ENCODE data around the gene SPG21.

Gene SPG21

GRCh38 chr15:64982472-64982871 is 7.2 kb downstream of the SPG21 start:
- TF ChIP-seq, protein P1, sequence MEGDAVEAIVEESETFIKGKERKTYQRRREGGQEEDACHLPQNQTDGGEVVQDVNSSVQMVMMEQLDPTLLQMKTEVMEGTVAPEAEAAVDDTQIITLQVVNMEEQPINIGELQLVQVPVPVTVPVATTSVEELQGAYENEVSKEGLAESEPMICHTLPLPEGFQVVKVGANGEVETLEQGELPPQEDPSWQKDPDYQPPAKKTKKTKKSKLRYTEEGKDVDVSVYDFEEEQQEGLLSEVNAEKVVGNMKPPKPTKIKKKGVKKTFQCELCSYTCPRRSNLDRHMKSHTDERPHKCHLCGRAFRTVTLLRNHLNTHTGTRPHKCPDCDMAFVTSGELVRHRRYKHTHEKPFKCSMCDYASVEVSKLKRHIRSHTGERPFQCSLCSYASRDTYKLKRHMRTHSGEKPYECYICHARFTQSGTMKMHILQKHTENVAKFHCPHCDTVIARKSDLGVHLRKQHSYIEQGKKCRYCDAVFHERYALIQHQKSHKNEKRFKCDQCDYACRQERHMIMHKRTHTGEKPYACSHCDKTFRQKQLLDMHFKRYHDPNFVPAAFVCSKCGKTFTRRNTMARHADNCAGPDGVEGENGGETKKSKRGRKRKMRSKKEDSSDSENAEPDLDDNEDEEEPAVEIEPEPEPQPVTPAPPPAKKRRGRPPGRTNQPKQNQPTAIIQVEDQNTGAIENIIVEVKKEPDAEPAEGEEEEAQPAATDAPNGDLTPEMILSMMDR (conservative IDR thresholded peaks at IDR 0.05; ENCODE audit: control insufficient read depth, insufficient read depth, low read depth, low read length) = no peak
- H3K4me3 ChIP-seq (ENCODE audit: control insufficient read depth, low read depth, low read length) = no peak overlapping the region
- peak; percentile 74 for DNase-seq (ENCODE audit: low read depth)

DNA sequence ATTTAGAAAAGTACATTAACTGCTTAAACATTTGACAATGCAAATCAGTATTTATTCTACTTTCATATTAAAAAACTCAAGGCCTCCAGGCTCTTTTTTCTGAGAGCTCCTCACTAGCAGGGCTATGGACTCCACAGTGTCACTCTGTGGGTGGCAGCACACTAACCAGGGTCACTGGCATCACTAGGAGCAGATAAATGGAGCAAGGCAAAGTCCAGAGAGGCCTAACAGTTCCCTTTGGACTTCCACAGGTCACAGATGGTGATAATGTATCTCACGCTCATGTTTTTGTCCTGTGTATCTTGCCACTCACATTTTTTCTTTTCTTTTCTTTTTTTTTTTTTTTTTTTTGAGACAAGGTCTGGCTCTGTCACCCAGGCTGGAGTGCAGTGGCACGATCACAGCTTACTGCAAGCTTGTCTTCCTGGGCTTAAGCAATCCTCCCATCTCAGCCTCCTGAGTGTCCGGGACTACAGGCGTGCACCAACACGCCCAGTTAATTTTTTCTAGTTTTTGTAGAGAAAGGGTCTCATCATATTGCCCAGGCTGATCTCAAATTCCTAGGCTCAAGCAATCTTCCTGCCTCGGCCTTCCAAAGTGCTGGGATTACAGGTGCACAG is 7.8 kb downstream of the SPG21 start:
- TF ChIP-seq, protein P1 (conservative IDR thresholded peaks at IDR 0.05; ENCODE audit: control insufficient read depth, insufficient read depth, low read depth, low read length) = no peak
- no peak for DNase-seq (ENCODE audit: low read depth)
- no peak overlapping the region for H3K4me3 ChIP-seq (ENCODE audit: control insufficient read depth, low read depth, low read length)

DNA sequence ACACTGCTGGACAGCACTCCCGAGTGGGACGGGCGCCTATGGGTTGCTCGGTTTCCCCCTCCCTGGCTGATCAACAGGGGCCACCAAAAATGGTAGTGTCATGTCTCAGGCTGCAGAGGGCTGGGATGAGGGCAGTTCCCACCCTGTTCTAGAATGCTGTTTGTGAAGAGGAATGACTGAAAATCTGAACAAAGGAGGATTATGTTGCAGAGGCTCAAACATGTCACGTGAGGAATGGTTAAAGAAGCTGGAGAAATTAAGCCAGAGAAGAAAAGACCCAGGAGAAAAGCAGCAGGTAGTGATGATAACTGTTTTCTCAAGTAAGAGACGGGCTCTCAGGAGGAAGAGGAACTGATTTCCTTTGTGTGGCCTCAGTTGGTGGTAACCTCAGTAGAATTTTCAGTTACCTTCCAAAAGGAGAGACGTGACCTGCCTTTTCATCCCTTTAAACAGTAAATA is 10.4 kb downstream of the SPG21 start:
- no peak for DNase-seq (ENCODE audit: low read depth)
- TF ChIP-seq, protein P1 (conservative IDR thresholded peaks at IDR 0.05; ENCODE audit: control insufficient read depth, insufficient read depth, low read depth, low read length) = no peak
- no peak overlapping the region for H3K4me3 ChIP-seq (ENCODE audit: control insufficient read depth, low read depth, low read length)

DNA sequence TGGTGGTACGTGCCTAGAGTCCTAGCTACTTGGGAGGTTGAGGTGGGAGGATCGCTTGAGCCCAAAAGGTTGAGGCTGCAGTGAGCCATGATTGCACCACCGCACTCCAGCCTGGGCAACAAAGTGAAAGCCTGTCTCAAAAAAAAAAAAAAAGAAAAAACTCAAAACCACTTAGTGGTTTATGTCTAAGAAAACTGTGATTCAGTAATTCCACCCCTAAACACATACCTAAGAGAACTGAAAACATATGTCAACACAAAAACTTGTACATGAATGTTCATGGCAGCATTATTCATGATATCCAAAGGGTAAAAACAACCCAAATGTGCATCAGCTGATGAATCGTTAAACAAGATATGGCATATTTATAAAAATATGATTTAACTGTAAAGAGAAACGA is 14.3 kb downstream of the SPG21 start:
- DNase-seq (ENCODE audit: low read depth) = peak; percentile 43
- TF ChIP-seq, protein P1 (conservative IDR thresholded peaks at IDR 0.05; ENCODE audit: control insufficient read depth, insufficient read depth, low read depth, low read length) = no peak
- H3K4me3 ChIP-seq (ENCODE audit: control insufficient read depth, low read depth, low read length) = no peak overlapping the region

DNA sequence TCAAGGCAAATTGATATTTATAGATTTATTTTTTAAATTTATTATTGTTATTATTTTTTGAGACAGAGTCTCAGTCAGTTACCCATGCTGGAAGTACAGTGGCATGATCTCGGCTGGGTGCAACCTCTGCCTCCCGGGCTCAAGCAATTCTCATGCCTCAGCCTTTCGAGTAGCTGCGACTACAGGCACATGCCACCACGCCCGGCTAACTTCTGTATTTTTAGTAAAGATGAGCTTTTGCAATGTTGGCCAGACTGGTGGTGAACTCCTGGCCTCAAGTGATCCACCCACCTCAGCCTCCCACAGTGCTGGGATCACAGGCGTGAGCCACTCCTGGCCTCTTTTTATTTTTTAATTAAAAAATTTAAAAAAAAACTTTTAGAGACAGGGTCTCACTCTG is 19.0 kb downstream of the SPG21 start:
- TF ChIP-seq, protein P1 (conservative IDR thresholded peaks at IDR 0.05; ENCODE audit: control insufficient read depth, insufficient read depth, low read depth, low read length) = no peak
- no peak for DNase-seq (ENCODE audit: low read depth)
- no peak overlapping the region for H3K4me3 ChIP-seq (ENCODE audit: control insufficient read depth, low read depth, low read length)

DNA sequence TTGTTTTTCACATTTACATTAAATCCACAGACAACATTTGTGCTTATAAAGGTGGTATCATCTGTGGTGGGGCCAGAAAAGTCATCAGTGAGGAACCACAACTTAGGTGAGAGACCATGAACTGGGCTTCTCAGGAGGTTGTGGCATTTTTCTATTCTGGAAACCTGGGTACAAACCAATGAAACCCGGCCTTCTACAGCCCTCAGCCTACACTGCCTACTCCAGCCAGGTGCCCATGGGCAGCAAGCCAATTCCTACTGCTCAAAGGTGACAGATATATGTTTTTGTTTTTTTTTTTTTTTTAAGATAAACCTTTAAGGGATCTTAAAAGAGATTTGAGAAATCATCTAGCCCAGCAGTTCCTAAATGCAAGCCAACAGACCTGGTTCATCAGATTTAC is 20.3 kb downstream of the SPG21 start:
- TF ChIP-seq, protein P1 (conservative IDR thresholded peaks at IDR 0.05; ENCODE audit: control insufficient read depth, insufficient read depth, low read depth, low read length) = no peak
- H3K4me3 ChIP-seq (ENCODE audit: control insufficient read depth, low read depth, low read length) = no peak overlapping the region
- DNase-seq (ENCODE audit: low read depth) = no peak

GRCh38 chr15:64961013-64961412 is 28.7 kb downstream of the SPG21 start:
- TF ChIP-seq, protein P1 (conservative IDR thresholded peaks at IDR 0.05; ENCODE audit: control insufficient read depth, insufficient read depth, low read depth, low read length) = no peak
- no peak for DNase-seq (ENCODE audit: low read depth)

More at GRCh38 chr15:64961013-64961412, 28.7 kb downstream of the SPG21 start:
- no peak overlapping the region for H3K4me3 ChIP-seq (ENCODE audit: control insufficient read depth, low read depth, low read length)
